NCI-H2107 (cell line): Measurements from ENCODE around the gene C16orf87.
"Not testable (repeated sequence)": the region's sequence is repeated elsewhere in the genome, so short reads cannot be mapped to it uniquely, and the experiment has no call there.

Source experiments
- DNase-seq: peaks from one replicate; lab custom pipeline; 2025; lab: John Stamatoyannopoulos, UW

C16orf87 gene

DNA sequence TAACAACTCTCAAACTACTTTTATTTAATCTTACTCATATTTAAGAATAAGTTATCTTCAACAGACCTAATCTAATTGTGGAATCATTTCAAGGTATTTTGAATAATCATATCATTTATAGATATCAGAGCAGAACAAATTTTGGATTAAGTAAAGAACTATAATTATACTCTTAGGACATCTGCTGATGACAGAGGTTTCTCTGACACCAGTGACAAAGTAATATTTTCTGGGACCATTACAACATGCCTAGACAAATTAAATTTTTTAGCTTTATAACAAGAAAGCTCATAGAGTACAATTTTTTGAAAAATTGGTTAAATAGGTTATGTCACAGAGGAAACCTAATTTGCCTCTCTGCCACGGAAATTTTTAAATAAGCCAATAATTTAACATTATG, 30.5 kb downstream of the C16orf87 start:
- no peak for DNase-seq

DNA sequence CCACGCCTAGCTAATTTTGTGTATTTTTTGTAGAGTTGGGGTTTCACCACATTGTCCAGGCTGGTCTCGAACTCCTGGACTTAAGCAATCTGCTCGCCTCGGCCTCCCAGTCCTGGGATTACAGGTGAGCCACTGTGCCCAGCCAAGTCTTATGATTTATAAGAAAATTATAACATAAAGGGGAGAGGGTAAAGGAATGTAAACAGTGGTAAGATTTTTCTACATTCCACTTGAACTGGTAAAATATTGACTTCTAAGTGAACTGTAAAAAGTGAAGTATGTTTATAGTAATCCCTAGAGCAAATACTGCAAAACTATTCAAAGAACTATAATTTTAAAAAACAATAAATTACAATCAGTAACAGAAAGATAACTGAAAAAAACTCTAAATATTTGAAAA, 33.5 kb downstream of the C16orf87 start:
- DNase-seq: no peak

DNA sequence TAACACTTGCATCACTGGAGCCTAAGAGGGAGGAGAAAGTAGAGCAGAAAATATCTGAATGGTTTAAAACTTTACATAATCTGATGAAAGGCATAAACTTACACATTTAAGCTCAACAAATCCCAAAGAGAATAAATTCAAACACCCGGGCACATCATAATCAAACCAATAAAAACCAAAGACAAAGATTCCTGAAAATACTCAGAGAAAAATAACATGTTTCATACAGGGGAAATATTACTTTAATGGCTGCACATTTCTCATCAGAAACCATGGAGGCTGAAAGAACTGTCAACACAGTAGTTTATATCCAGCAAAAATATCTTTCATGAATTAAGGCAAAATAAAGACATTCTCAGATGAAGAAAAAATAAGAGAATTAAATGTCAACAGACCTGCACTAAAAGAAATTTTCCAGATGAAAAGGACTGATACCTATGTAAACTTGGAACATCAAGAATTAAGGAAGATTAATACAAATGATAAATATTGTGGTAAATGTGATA, 34.2 kb downstream of the C16orf87 start:
- DNase-seq: no peak

DNA sequence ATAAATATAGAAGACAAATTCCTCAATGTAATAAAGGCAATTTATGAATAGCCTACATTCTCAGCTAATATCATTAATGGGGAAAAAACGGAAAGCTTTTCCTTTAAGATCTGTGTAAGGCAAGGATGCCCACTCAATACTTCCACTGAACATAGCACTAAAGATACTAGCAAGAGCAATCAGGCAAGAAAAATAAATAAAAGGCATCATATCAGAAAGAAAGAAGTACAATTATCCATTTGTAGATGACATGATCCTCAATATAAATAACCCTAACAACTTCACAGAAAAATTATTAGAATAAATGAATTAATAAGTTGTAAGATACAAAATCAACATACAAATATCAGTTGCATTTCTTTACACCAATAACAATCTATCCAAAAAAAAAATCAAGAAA, 37.1 kb downstream of the C16orf87 start:
- DNase-seq: no peak

DNA sequence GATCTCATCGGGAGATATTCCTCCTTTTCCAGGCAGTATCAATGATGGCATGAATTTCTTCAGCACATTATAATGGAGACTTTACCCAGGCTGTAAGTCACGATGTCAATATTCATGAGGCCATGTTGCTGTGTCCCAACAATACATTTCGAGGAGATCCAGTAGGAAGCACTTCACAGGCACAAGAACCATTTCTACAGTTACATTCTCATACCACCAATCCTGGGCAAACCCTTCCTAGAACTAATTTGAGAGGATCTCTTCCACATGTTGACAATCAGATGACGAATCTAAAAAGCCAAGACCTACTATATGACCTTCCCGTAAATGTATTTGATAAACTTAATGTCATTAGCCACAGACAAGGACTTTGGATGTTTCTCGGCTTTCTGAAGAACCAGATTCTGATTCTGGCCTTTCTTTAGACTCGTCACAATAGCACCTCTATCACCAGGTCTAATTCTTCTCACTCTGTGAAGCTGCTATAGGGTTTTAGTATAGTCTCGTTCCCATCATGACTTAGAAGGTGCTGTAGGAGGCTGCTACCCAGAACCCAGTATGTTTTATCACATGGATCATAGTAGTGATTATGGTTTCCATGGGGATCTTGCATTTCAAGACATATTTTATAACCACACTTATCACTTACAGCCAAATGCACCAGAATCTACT, 40.2 kb downstream of the C16orf87 start:
- DNase-seq: no peak

DNA sequence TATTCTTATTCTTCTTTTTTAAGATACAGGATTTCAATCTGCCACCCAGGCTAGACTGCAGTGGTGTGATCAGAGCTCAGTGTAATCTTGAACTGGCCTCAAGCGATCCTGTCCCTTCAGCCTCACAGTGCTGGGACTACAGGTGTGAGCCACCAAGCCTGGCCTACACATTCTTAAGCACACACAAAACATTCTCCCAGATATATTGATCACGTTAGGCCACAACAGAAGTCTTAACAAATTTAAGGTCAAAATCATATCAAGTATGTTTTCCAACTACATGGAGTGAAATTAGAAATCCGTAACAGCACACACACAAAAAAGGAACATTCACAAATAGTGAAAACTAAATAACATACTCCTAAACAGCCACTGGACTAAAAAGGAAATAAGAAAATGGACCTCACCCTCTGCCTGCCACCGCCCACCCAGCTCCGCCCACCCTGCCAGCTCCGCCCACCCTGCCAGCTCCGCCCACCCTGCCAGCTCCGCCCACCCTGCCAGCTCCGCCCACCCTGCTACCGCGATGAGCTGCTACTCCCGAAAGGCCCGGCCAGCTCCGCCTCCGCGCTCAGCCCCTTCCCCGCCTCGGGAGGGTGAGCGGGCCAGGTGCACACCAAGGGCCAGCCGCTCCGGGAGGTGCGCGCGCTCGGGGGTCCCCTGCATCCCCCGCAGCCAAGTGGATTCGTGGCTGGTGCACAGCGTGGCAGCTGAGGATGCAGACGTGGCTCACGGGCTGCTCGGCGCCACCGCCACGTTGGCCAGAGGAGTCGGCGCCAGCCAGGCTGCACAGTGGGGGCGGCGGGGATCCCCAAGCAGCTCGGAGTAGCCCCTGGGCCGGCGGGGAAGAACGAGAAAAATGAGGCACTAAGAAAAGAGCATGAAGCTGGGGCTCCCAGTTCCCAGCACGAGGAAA, 41.2 kb downstream of the C16orf87 start:
- peak; percentile 37 for DNase-seq

DNA sequence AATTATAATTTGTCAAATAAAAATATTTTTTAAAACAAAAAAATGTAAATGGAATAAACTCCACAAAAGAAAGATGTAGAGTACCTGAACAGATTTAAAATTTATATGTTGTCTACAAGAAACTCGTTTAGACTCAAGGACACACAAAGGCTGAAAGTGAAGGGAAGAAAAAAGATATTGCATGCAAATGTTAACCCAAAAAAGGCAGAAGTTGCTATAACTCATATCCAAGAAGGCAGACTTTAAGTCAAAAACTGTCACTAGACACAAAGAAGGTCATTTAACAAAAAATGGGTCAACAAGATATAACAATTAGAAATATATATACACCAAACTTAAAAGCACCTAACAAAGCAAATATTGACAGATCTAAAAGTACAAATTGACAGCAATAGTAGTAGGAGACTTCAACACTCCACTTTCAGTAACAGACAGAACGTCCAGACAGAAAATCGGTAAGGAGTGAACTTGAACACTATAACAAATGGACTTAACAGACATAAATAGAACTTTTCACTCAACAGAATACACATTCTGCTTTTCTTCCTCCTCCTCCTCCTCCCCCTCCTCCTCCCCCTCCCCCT, 42.0 kb downstream of the C16orf87 start:
- no peak for DNase-seq

DNA sequence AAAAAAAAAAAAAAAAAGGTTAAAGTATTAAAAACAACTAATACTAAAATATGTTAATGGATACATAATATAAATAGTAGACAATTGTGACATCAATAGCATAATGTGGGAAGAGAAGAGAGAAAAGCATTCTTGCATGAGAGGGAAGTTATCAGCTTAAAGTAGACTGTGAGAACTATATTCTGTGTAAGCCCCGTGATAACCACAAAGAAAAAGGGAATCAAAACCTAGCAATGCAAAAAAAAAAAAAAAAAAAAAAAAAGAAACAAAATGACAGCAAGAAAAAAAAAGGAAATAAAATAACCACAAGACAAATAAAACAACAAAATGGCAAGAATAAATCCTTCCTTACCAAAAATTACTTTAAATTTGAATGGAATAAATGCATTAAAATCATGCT, 43.1 kb downstream of the C16orf87 start:
- no peak for DNase-seq

DNA sequence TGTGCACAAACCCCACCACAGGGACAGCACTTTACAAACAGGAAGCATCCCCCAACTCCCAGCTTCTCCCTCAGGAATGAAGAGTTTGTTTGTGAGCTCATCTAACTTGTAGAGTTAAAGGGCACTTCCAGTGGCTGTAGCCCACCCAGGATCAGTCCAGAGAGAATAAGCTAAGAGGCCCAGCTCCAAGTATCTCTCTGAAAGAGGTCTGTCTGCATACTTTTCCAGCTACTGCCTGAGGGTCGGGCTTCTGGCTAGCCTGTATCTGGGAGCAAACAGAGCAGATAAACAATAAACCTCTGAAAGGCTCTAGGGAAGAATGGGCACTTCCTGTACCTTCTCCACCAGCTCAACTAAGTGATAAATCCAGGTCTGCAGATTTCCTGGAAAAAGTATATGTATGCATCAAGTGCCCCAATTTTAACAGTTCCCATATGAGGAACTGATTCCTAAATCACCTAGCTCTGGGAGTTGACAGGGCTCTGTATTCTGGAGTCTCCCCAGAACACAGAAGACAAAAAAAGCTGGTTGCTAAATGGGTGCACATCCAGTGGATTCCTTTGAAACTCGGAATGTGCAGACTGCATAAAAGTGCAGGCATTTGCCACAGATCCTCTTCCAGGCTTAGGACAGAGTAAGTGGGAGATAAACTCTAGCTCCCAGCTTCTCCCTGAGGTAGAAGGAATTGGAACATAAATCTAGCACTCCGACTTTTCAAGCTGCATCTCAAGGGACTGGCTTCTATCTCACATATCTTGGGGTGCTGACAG, 45.7 kb downstream of the C16orf87 start:
- no peak for DNase-seq

DNA sequence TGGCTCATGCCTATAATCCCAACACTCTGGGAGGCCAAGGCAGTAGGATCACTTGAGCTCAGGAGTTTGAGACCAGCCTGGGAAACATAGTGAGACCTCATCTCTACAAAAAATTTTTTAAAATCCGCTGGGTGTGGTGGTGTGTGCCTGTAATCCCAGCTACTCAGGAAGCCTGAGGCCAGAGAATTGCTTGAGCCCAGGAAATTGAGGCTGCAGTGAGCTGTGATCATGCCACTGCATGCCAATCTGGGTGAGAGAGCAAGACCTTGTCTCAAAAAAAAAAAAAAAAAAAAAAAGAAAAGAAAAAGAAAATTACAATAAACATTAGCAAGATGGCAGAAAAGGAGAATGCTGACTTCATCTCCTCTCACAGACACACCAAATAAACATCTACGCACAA, 46.4 kb downstream of the C16orf87 start:
- not testable (repeated sequence) for DNase-seq

DNA sequence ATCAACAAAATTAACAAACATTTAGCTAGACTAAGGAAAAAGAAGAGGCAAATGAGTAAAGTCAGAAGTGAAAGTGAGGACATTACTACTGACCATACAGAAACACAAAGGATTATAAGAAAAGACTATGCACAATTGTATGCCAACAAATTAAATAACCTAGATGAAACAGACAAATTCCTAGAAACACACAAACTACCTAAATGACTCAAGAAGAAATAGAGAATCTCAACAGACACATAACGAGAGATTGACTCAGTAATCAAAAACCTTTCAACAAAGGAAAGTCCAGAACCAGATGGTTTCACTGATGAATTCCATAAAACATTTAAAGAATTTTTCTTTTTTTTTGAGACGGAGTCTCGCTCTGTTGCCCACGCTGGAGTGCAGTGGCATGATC, 47.2 kb downstream of the C16orf87 start:
- DNase-seq: no peak

DNA sequence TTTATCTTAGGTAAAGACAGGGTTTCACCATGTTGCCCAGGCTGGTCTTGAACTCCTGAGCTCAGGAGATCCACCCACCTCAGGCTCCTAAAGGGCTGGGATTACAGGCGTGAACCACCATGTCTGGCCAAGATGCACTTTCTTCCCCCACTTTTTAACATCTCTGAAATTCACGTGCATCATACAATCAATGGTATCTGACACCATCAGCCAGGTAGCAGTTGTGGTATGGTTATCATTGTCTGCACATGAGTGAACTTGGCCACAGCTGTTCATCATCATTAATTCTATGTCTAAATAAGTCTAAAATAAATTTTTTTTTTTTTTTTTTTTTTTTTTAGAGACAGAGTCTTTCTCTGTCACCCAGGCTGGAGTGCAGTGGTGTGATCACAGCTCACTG, 48.7 kb downstream of the C16orf87 start:
- no peak for DNase-seq

DNA sequence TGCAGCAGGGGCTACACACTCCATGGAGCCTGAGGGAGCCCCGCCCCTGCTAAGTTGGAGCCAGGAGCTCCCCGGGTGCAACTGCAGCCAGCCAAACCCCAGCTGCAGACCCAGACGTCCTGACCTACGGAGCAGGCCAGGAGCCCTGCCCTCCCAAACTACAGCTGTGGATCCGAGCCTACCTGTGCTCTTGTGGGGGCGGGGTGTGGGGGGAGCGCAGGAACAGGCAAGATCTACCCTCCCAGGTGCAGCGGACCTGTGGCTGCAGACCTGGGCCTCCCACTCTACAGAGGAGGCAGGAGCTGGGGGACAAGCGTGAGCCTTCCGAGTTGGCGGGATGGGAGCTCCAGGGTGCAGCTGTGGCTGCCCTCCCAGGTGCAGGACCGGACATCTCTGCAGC, 53.2 kb downstream of the C16orf87 start:
- no peak for DNase-seq

DNA sequence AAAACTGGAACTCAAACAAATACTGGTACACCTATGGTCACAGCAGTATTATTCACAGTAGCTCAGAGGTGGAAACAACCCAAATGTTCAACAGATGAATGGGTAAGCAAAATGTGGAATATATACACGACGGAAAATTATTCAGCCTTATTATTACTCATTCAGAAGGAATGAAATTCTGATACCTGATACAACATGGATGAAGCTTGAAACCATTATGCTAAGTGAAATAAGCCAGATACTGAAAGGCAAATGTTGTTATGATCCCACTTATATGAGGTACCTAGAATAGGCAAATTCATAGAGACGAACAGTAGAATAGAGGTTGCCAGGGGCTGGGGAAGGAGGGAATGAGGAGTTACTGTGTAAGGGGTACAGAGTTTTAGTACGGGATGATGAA, 55.8 kb downstream of the C16orf87 start:
- no peak for DNase-seq

DNA sequence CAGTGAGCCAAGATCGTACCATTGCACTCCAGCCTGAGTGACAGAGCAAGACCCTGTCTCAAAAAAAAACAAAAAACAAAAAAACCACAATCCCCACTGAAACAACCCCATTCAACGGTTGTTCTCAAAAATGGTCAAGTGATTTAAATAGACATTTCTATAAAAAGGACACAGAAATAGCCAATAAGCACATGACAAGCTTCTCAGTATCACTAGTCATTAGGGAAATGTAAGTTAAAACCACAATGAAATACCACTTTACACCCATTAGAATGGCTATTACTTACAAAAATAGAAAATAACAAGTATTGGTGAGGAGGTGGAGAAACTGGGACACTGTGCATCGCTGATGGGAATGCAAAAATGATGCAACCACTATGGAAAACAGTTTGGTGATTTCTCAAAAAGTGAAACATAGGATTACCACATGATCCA, 56.2 kb downstream of the C16orf87 start:
- no peak for DNase-seq

DNA sequence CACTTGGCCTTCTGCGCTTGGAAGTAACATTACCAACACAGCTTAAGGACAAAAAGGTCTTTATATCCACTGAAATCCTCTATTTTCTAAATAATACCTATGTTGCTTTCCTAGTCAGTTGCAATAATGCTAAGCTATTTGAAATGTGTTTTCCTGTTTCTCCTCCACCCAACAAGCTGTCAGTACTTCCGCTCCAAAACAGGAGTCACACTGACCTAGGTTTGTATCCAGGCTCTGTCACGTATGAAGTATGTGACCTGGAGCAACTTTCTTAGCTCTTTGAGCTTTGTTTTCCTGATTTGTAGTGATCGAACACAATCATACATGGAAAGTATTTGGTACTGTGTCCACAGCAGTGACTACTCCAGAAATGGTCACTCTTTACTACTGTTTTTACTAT, 58.5 kb downstream of the C16orf87 start:
- DNase-seq: no peak

DNA sequence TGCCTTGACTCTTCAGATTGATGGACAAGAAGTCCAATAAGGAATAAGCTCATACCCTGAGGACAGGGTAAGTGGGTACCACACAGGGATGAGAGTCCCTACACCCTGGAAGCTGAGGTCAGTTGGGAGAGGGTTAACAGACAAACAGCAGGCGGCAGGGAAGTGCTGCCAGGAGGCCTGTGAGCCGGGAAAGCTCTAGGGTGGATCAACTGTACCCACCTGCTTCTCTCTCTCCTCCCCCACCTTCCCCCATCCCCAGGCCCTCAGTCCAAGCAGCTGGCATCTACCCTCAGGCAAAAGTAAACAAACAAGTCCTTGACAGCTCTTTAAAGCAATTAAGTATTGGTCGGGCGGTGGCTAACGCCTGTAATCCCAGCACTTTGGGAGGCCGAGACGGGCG, 62.2 kb downstream of the C16orf87 start:
- peak; percentile 69 for DNase-seq

DNA sequence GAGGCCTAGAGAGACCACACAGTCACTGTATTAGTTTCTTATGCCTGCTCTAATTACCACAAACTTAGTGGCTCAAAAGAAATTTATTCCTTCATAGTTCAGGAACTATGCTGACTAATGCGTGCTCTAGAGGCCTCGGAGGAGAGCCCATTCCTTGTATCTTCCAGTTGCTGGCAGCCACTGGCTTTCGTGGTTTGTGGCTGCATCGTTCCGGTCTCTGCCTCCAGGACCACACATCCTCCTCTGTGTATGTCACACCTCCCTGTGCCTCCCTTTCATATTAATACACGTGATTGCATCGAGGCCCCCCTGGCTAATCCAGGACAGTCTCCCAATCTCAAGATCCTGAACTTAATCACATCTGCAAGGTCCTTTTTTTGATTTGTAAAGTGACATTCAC, 65.9 kb downstream of the C16orf87 start:
- DNase-seq: no peak

DNA sequence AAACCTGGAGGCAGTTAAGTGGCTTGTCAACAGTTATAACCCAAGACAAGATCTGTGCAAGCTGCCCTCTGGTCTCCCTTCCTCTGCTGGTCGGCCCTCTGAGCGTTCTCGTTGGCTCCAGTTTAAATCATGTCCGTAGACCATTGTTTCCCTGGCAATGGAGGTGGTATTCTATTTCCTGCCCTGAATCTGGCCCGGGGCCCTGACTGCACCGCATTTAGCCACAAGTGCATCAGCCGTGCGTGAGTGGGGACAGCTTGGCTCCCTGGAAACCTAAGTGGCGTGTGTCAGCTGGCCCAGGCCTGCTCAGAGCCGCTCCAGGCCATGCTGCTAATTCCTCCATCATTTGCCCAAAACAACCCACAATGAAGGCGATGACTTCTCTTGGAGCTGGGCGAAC, 67.8 kb downstream of the C16orf87 start:
- DNase-seq: peak; percentile 19

DNA sequence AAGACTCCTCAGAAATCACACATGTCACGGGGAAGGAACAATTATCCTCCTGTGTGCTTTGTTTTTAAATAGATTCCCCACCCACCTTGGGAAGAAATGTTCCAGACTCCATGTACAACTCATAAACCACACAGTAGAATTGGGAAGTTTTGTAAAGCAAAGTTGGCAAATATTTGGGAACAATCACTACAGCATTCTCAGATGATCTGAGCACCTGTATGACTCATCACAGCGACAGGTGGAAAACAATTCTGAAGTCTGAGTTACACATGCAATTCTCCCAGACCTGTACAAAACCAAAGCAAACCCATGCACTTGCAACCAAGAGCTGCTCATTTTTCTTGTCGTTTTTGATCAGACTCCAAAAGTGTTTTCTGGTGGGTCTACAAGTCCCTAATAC, 68.4 kb downstream of the C16orf87 start:
- DNase-seq: peak; percentile 22

DNA sequence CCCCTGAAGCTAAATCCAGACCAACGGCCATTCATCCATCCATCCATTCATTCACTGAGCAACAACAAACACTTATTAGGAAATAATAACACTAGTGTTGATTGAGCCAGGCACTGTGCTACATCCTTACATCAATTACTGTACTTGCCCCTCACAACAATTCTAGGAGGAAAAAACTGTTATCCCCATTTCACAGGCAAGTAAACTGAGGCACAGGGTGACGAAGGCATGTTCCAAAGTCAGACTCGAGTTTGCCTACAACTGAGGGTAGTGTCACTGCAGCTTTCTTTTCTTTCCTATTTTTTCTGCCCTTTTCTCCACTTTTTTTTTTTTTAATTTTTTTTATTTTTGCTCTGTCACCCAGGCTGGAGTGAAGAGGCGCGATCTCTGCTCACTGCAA, 71.7 kb downstream of the C16orf87 start:
- no peak for DNase-seq
